Stimulated activated naive CD8-positive, alpha-beta T cell treated with anti-CD3 and anti-CD28 coated beads, Interleukin-15, Interleukin-2, amounts not matched to agents 100 ng/mL and 50 ng/mL, for 24 hours (primary cell): ENCODE measurements around the gene DLG2.
"Not testable (repeated sequence)": the region's sequence is repeated elsewhere in the genome, so short reads cannot be mapped to it uniquely, and the experiment has no call there.

Experiments used
- H3K27ac Mint-ChIP-seq: one replicate; pipeline ENCODE4 v1.8.0; 2021; ENCODE audit warnings: mild to moderate bottlenecking, mixed read lengths
- H3K27me3 Mint-ChIP-seq: one replicate; pipeline ENCODE4 v1.8.0; 2021; ENCODE audit warnings: mixed read lengths
- H3K36me3 Mint-ChIP-seq: one replicate; pipeline ENCODE4 v1.8.0; 2021; ENCODE audit warnings: low read depth, mixed read lengths
- H3K4me1 Mint-ChIP-seq: one replicate; pipeline ENCODE4 v1.8.0; 2021; ENCODE audit warnings: low read depth, mixed read lengths
- H3K4me3 Mint-ChIP-seq: one replicate; pipeline ENCODE4 v1.8.0; 2021; ENCODE audit warnings: mild to moderate bottlenecking, mixed read lengths
- H3K9me3 Mint-ChIP-seq: one replicate; pipeline ENCODE4 v1.8.0; 2021; ENCODE audit warnings: mixed read lengths

The DLG2 gene

DNA sequence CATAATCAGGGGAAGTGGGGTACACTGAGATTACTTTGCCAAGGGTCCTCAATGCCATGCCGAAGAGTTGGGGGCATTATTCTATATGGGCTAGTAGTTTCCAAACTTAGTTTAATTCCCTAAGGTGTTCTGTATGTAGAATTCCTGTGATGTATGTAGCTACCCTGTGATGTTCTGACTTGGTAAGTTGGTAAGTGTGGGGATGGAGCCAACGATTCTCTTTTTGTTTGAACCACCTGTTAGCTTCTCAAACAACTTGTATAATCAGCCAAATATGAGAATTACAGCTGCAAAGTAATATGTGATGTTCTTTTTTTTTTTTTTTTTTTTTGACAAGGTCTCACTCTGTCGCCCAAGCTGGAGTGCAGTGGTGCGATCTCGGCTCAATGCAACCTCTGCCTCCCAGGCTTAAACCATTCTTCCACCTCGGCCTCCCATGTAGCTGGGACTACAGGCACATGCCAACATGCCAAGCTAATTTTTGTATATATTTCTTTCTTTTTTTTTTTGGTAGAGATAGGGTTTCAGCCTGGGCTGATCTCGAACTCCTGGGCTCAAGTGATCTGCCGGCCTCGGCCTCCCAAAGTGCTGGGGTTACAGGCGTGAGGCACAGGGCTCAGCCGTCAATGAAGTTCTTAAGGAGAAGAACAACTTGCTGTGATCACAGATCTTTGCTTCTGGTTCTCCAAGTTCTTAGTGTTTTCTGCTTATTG is 2025.8 kb downstream of the DLG2 start:
- Mint-ChIP-seq H3K4me3 (no peak overlapping the region), H3K9me3 (no peaks in the 10 kb centered on the region), H3K4me1 (no peaks in the 10 kb centered on the region), H3K36me3 (no peaks in the 10 kb centered on the region), H3K27ac (no peak overlapping the region), H3K27me3 (no peaks in the 10 kb centered on the region)

- Mint-ChIP-seq H3K27ac (no peak overlapping the region), H3K4me3 (no peak overlapping the region), H3K4me1 (no peaks in the 10 kb centered on the region), H3K9me3 (no peaks in the 10 kb centered on the region), H3K27me3 (no peaks in the 10 kb centered on the region), H3K36me3 (no peaks in the 10 kb centered on the region)
These were observed 2026.5 kb downstream of the DLG2 start for GRCh38 chr11:83600661-83601060.

DNA sequence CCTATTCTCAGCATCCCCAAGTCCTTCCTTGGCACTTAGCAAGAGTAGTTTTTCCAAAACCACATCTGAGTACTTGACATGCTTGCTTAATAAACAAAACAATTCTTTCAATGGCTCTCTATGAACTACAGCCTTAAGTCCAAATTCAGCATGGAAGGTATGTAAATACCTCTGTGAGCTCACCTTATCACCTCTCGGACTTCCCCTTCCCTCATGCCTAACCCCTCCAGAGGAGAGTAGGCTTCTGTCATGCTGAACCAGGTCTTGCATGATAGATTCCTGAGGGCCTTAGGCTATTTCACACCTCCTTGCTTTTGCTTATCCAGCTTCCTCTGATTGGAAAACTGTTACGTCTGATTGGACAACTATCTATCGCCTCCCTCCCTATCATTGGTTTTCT is 2028.1 kb downstream of the DLG2 start:
- no peaks in the 10 kb centered on the region for H3K9me3 Mint-ChIP-seq
- H3K4me1 Mint-ChIP-seq: no peaks in the 10 kb centered on the region
- H3K36me3 Mint-ChIP-seq: no peaks in the 10 kb centered on the region
- no peak overlapping the region for H3K27ac Mint-ChIP-seq
- H3K27me3 Mint-ChIP-seq: no peaks in the 10 kb centered on the region
- no peak overlapping the region for H3K4me3 Mint-ChIP-seq

DNA sequence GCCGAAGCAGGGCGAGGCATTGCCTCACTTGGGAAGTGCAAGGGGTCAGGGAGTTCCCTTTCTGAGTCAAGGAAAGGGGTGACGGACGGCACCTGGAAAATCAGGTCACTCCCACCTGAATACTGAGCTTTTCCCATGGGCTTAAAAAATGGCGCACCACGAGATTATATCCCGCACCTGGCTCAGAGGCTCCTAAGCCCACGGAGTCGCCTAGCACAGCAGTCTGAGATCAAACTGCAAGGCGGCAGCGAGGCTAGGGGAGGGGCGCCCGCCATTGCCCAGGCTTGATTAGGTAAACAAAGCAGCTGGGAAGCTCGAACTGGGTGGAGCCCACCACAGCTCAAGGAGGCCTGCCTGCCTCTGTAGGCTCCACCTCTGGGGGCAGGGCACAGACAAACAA is 2039.3 kb downstream of the DLG2 start:
- H3K4me1 Mint-ChIP-seq, H3K4me3 Mint-ChIP-seq, H3K36me3 Mint-ChIP-seq, H3K27ac Mint-ChIP-seq, H3K9me3 Mint-ChIP-seq, H3K27me3 Mint-ChIP-seq: not testable (repeated sequence)

- Mint-ChIP-seq H3K4me3 (no peak overlapping the region), H3K9me3 (no peaks in the 10 kb centered on the region), H3K4me1 (no peaks in the 10 kb centered on the region)
These were observed 2043.3 kb downstream of the DLG2 start for GRCh38 chr11:83583757-83584366.

DNA sequence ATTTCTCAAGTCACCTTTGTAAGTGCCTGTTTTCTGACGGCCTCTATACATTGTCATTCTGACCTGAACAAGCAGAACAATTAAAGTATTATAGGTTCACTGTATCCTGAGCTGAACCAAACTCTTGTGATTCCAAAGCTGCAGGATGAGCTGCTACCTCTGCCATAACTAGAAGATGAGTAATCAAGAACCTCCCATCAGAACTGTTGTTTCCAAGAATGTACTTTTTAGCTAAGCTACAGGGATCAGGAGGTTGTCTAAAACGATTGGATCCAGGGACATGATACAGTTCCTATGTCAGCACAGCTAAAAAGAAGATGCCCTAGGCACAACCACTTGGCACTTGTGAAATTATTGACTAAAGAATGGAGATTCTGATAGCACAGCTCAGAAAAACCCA is 2052.6 kb downstream of the DLG2 start:
- no peak overlapping the region for H3K27ac Mint-ChIP-seq
- H3K9me3 Mint-ChIP-seq: no peaks in the 10 kb centered on the region

More at GRCh38 chr11:83583757-83584366, 2043.3 kb downstream of the DLG2 start:
- Mint-ChIP-seq H3K27me3 (peaks cover 4% of the 10 kb centered on the region), H3K36me3 (no peaks in the 10 kb centered on the region), H3K27ac (no peak overlapping the region)

GRCh38 chr11:83572581-83573496 is 2054.3 kb downstream of the DLG2 start:
- Mint-ChIP-seq H3K27ac (no peak overlapping the region), H3K9me3 (no peaks in the 10 kb centered on the region), H3K4me3 (no peak overlapping the region), H3K36me3 (no peaks in the 10 kb centered on the region), H3K27me3 (peaks cover 10% of the 10 kb centered on the region), H3K4me1 (no peaks in the 10 kb centered on the region)

More for the DNA sequence above, 2052.6 kb downstream of the DLG2 start:
- Mint-ChIP-seq H3K27me3 (peaks cover 2% of the 10 kb centered on the region), H3K36me3 (no peaks in the 10 kb centered on the region), H3K4me3 (no peak overlapping the region), H3K4me1 (no peaks in the 10 kb centered on the region)

- peaks cover 11% of the 10 kb centered on the region for H3K27me3 Mint-ChIP-seq
- no peak overlapping the region for H3K27ac Mint-ChIP-seq
- H3K9me3 Mint-ChIP-seq: no peaks in the 10 kb centered on the region
- H3K4me1 Mint-ChIP-seq: no peaks in the 10 kb centered on the region
- H3K4me3 Mint-ChIP-seq: no peak overlapping the region
- H3K36me3 Mint-ChIP-seq: no peaks in the 10 kb centered on the region
These were observed 2055.8 kb downstream of the DLG2 start for GRCh38 chr11:83571302-83571701.

DNA sequence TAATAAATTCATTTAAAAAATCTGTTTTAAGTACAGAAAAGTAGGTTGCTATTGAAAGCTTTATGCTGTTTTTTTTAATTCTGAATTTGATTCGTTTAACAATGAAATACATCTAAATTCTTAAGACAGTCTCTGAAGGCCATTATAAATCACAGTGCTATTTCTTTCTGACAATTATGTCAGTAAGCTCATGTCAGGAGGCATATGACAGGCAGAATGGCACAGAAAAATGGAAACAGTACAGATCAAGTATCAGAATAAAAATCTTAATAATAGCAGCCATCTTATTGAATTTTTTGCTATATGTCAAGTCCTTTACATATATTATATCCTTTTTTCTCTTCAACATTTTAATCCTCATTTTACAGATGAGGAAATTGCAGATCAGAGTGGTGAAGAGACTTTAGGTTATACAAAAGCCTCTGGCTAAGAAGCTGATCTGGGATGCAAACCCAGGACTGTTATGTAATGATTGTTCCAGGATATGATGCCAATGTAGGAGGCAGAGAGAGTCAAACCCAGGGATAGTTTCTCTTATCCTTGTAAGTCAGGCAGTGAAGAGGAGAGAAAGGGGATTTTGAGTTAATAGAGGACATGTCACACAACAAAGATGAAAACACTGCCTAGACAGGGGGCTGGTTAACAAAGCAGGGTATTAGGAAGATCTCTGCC is 2057.9 kb downstream of the DLG2 start:
- no peak overlapping the region for H3K4me3 Mint-ChIP-seq
- H3K27me3 Mint-ChIP-seq: peaks cover 11% of the 10 kb centered on the region
- H3K36me3 Mint-ChIP-seq: no peaks in the 10 kb centered on the region
- H3K27ac Mint-ChIP-seq: no peak overlapping the region
- H3K4me1 Mint-ChIP-seq: no peaks in the 10 kb centered on the region
- no peaks in the 10 kb centered on the region for H3K9me3 Mint-ChIP-seq

GRCh38 chr11:83568516-83568915 is 2058.6 kb downstream of the DLG2 start:
- H3K4me1 Mint-ChIP-seq: no peaks in the 10 kb centered on the region
- H3K4me3 Mint-ChIP-seq: no peak overlapping the region
- H3K36me3 Mint-ChIP-seq: no peaks in the 10 kb centered on the region
- no peaks in the 10 kb centered on the region for H3K9me3 Mint-ChIP-seq
- H3K27me3 Mint-ChIP-seq: peaks cover 11% of the 10 kb centered on the region
- H3K27ac Mint-ChIP-seq: no peak overlapping the region

GRCh38 chr11:83566950-83567349 is 2060.2 kb downstream of the DLG2 start:
- Mint-ChIP-seq H3K4me1 (no peaks in the 10 kb centered on the region), H3K9me3 (no peaks in the 10 kb centered on the region), H3K36me3 (no peaks in the 10 kb centered on the region), H3K27ac (no peak overlapping the region), H3K27me3 (peaks cover 11% of the 10 kb centered on the region), H3K4me3 (no peak overlapping the region)

DNA sequence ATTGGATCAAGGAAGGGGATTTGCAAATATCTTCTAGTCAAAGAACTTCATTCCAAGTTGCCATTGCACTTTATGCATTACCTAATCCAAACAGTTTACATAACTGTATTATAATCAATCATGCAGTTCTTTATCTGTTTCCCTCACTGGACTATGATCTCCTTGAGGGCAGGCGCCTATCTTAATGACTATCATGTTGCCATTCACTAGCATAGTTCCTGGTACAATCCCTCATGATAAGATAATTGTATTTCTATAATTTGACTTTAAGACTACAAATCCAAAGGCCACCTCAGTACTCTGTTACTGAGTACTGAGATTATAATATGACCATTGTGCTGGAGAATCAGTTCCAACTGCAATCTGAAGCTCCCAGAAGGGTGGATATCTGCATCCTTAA is 2062.3 kb downstream of the DLG2 start:
- peaks cover 11% of the 10 kb centered on the region for H3K27me3 Mint-ChIP-seq
- no peak overlapping the region for H3K4me3 Mint-ChIP-seq
- H3K4me1 Mint-ChIP-seq: no peaks in the 10 kb centered on the region
- H3K9me3 Mint-ChIP-seq: no peaks in the 10 kb centered on the region
- no peaks in the 10 kb centered on the region for H3K36me3 Mint-ChIP-seq
- H3K27ac Mint-ChIP-seq: no peak overlapping the region

GRCh38 chr11:83558281-83558680 is 2068.9 kb downstream of the DLG2 start:
- H3K4me3 Mint-ChIP-seq: no peak overlapping the region
- peaks cover 5% of the 10 kb centered on the region for H3K4me1 Mint-ChIP-seq
- no peaks in the 10 kb centered on the region for H3K9me3 Mint-ChIP-seq
- no peak overlapping the region for H3K27ac Mint-ChIP-seq
- no peaks in the 10 kb centered on the region for H3K36me3 Mint-ChIP-seq
- no peaks in the 10 kb centered on the region for H3K27me3 Mint-ChIP-seq

- Mint-ChIP-seq H3K4me1 (peaks cover 5% of the 10 kb centered on the region), H3K27ac (no peak overlapping the region), H3K27me3 (no peaks in the 10 kb centered on the region), H3K4me3 (no peak overlapping the region), H3K9me3 (no peaks in the 10 kb centered on the region), H3K36me3 (no peaks in the 10 kb centered on the region)
These were observed 2069.5 kb downstream of the DLG2 start for GRCh38 chr11:83557653-83558052.

- Mint-ChIP-seq H3K4me1 (peaks cover 5% of the 10 kb centered on the region), H3K4me3 (no peak overlapping the region), H3K27me3 (no peaks in the 10 kb centered on the region), H3K27ac (no peak overlapping the region), H3K9me3 (no peaks in the 10 kb centered on the region), H3K36me3 (no peaks in the 10 kb centered on the region)
These were observed 2072.3 kb downstream of the DLG2 start for GRCh38 chr11:83554876-83555275.
